Measurements from ENCODE around the gene HLA-DOB. TPM values are rescaled to one million over a fixed set of nuclear protein-coding genes. Genes with fewer than 3 reads are reported as not detected.

HLA-DOB gene
- total RNA-seq, 1 experiment from 2014 or later, result 0.64 TPM

DNA sequence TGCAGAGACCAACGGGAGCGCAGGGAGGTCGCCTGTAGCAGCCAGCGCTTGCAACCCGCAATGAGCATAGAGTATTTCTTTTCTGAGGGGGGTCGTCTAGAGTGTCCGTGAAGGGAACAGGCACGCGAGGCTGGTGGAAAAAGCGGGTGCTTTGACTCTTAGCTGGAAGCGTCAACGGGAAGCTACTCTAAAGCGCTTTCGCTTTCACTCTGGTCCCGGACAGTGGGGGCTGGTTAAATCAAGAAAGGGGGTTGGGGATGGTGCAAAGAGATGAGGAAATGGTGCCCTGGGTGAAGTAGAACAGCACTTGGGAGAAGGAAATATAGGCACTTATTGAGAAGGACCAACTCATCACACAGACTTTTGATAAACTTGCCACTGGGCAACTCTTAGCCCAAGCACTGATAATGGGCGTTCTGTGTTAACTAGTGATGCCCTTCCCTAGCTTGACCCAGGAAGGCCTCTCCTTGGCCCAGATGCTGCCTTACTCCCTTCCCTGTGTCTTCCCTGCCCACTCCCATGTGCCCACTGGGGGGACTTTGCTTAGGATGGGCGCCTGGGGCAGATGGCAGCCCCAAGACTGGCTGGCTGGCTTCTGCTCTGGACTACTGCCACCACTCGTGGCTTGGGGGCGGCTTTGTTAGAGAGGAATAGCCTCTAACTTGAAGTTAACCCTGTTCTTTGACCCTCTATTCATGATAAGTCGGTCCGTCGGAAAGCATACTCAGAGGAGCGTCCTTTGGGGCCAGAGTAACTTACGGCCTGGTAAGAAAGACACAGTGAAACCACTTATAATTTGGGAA, 37.8 kb upstream of the HLA-DOB start:
- ChIA-PET CTCF (interaction anchor here (1.0 to 5.9 kb wide), 5 partner anchors 14 to 130 kb away, joined by 4 to 80 read pairs (median 9); partner anchors contain the start of gene TAP2), RAD21 (ENCODE audit: low non-redundant PET in 1 of 2, low total read pairs in 2 of 2, uncharacterized antibody in 2 of 2, unreplicated experiment in 2 of 2) (interaction anchor here in 1 of 2 experiments (1.5 kb wide), 1 partner anchor 16 kb away, joined by 16 read pairs; the partner anchor contains the start of gene TAP2), POLR2A (interaction anchor here (0.7 to 3.5 kb wide), 3 partner anchors 10 to 117 kb away, joined by 3 to 25 read pairs (median 12); partner anchors contain the start of genes PSMB8 and TAP2)
- peak overlapping the region; percentile 47 for H2AFZ ChIP-seq (ENCODE audit: low read depth, low read length, poor library complexity, severe bottlenecking)
- peak overlapping the region; percentile 84; the same call in 1 of the 2 replicates for H3K27ac ChIP-seq (ENCODE audit: low read depth, low read length)
- no peak for DNase-seq (ENCODE audit: low read depth, low spot score)
- peak overlapping the region; percentile 93 for H3K9ac ChIP-seq (ENCODE audit: low read length)
- TF ChIP-seq SRF (IDR thresholded peaks at IDR 0.05; ENCODE audit: low read depth) (no peak), YY1 (IDR thresholded peaks at IDR 0.05; ENCODE audit: extremely low read depth, insufficient replicate concordance, low read depth, low read length) (no peak), POLR2A (IDR thresholded peaks at IDR 0.05; ENCODE audit: borderline replicate concordance, extremely low read depth, insufficient read depth, insufficient read length) (no peak), CTCF (IDR thresholded peaks at IDR 0.05 in 2 of 3, conservative IDR thresholded peaks at IDR 0.05 in 1 of 3; ENCODE audit: borderline replicate concordance in 1 of 3, insufficient read depth in 1 of 3, low read depth in 2 of 3, low read length in 2 of 3) (no peak), MAX (IDR thresholded peaks at IDR 0.05) (no peak), ELF1 (IDR thresholded peaks at IDR 0.05; ENCODE audit: borderline replicate concordance, low read depth) (no peak), CBX3 (IDR thresholded peaks at IDR 0.05; ENCODE audit: low read depth) (no peak), EZH2 (IDR thresholded peaks at IDR 0.05) (no peak)
- no peaks in the 10 kb centered on the region for H3K9me2 ChIP-seq (ENCODE audit: insufficient read depth)
- no peaks in the 10 kb centered on the region for H3K9me3 ChIP-seq (ENCODE audit: control insufficient read depth in 1 of 2, insufficient read depth in 1 of 2, low read depth in 1 of 2, low read length in 2 of 2)
- no peaks in the 10 kb centered on the region for H3K27me3 ChIP-seq (ENCODE audit: insufficient read depth, low read length)
- H3K4me3 ChIP-seq (replicated peaks in 1 of 2; ENCODE audit: low read depth in 1 of 2, low read length in 2 of 2), result peak overlapping the region; percentile 88 to 95
- intact Hi-C loops (cut with micrococcal nuclease), result loop anchor here (1.0 kb wide), 1 partner anchor 16 kb away; the partner anchor contains the start of gene TAP2
- no peaks in the 10 kb centered on the region; a peak in 1 of 4 replicates for H3K36me3 ChIP-seq (ENCODE audit: control insufficient read depth in 1 of 2, insufficient read depth in 2 of 2, low read length in 2 of 2)
- no peaks in the 10 kb centered on the region for H4K20me1 ChIP-seq (ENCODE audit: insufficient read depth)
- H3K4me1 ChIP-seq (ENCODE audit: control insufficient read depth in 1 of 2, insufficient read depth in 2 of 2, low read length in 2 of 2), result peaks cover 8 to 17% of the 10 kb centered on the region in 2 experiments; a peak in 3 of 4 replicates
- H3K79me2 ChIP-seq (ENCODE audit: insufficient read depth, low read length), result no peaks in the 10 kb centered on the region
- no TSS peak for BruUV-seq (replicated peaks)
- H3K4me2 ChIP-seq (ENCODE audit: low read length), result peak overlapping the region; percentile 99
- ATAC-seq, result no peak
